HG03095 (cell line): Measurements from ENCODE around the gene ESYT1.
A peak's percentile ranks its signal among the peaks of the same experiment; 100 is the strongest.
"Not testable (repeated sequence)": the region's sequence is repeated elsewhere in the genome, so short reads cannot be mapped to it uniquely, and the experiment has no call there.

Source experiments
- ATAC-seq: cut with Tn5 transposase; IDR thresholded peaks from one replicate; pipeline ENCODE4 v1.9.1; 2021; ENCODE audit warnings: moderate library complexity; ENCODE audit not compliant: unreplicated experiment

ESYT1 gene

GRCh38 chr12:56155256-56155845 is 27.3 kb downstream of the ESYT1 start:
- no peak for ATAC-seq

DNA sequence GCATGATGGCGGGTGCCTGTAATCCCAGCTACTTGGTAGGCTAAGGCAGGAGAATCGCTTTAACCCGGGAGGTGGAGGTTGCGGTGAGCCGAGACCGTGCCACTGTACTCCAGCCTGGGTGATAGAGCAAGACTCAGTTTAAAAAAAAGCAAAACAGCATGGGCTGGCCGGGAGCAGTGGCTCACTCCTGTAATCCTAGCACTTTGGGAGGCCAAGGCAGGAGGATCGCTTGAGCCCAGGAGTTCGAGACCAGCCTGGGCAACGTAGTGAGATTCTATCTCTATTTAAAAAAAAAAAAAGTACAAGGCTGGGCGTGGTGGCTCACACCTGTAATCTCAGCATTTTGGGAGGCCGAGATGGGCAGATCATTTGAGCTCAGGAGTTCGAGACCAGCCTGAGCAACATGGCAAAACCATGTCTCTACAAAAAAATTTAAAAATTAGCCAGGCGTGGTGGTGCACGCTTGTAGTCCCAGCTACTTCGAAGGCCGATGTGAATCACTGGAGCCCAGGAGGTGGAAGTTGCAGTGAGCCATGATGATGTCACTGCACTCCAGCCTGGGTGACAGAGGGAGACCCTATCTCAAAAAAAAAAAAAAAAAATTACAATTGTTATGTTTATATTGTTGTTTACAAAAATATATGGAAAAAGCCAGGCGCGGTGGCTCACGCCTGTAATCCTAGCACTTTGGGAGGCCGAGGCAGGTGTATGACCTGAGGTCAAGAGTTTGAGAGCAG is 28.6 kb downstream of the ESYT1 start:
- not testable (repeated sequence) for ATAC-seq

- ATAC-seq, result peak; percentile 25
Observed at GRCh38 chr12:56157201-56158028, 29.3 kb downstream of the ESYT1 start.

GRCh38 chr12:56158029-56158925 is 30.2 kb downstream of the ESYT1 start, which contains the start of gene MYL6:
Gene MYL6, plus strand, starts transcription at chr12:56158359. Its CDS starts 43 bp downstream, at chr12:56158402.
- peak; percentile 80 for ATAC-seq

- no peak for ATAC-seq
Observed at GRCh38 chr12:56158926-56159461, 30.9 kb downstream of the ESYT1 start.

DNA sequence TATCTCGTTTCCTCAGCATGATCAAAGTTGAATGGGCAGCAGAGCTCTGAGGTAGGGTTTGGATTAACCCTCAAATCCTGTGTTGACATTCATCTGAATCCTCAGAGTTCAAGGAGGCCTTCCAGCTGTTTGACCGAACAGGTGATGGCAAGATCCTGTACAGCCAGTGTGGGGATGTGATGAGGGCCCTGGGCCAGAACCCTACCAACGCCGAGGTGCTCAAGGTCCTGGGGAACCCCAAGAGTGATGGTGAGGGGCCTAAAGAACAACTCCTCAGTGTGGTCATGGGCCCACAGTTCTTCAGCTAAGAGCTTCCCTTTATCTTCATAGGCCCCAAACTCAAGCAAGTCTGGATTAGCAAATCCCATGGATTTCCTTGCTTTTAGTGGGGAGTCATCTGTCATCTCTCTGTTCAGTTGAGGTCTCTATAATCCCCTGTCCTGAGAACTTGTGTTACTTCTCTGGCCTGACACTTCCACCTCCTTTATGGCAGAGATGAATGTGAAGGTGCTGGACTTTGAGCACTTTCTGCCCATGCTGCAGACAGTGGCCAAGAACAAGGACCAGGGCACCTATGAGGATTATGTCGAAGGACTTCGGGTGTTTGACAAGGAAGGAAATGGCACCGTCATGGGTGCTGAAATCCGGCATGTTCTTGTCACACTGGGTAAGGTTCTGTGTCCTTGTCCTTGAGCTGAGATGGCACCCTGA is 31.6 kb downstream of the ESYT1 start:
- no peak for ATAC-seq

DNA sequence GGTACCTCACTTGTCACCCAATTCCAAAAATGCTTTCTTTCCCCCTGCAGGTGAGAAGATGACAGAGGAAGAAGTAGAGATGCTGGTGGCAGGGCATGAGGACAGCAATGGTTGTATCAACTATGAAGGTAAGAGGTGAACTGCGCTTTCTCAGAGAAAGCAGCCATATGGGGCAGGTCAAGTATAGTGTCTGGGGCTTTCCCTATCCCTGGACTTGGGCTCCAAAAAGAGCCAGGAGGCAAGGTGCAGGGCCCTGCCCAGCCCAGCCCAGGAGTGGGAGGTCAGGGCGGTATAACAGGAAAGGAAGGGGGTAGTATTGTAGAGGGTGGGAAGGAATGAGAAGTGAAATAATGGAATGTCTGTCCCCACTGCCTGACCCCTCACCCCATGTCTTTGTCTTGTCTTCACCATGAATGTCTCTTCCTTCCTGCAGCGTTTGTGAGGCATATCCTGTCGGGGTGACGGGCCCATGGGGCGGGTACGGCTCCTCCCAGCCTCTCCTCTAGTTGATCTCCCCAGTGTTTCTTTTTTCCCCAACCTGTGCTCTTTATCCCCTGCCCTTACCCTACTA is 32.2 kb downstream of the ESYT1 start:
- ATAC-seq, result no peak

DNA sequence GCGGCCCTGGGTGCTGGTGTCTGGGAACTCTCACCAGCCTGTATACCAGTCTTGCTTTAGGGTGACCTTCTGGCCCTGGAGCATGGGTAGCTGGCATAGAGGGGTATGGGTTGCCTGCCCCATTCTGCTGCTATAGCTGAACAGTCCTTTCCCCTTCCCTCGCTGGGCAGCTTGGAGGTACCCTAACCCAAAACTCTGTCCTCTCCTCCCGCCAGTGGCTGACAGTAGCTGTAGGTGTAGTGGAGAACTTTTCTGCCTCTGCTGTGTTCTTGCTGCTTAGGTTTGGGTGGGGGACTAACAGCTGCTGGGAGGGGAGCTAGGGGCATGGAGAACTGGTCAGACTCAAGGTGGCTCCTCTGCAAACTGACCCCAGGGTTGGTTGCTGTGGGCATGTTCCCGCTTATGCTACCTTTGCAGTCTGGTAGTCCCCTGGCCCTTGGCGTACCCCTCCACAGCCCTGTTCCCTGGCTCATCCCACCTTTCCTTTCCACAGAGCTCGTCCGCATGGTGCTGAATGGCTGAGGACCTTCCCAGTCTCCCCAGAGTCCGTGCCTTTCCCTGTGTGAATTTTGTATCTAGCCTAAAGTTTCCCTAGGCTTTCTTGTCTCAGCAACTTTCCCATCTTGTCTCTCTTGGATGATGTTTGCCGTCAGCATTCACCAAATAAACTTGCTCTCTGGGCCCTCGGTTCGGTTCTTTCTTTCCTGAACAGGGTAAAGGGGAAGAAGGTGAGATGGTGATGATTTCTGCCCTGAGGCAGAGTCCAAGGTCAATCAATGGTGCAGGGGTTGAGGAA is 33.0 kb downstream of the ESYT1 start:
- ATAC-seq, result no peak

- ATAC-seq, result no peak
Observed at GRCh38 chr12:56161690-56162351, 33.8 kb downstream of the ESYT1 start.

DNA sequence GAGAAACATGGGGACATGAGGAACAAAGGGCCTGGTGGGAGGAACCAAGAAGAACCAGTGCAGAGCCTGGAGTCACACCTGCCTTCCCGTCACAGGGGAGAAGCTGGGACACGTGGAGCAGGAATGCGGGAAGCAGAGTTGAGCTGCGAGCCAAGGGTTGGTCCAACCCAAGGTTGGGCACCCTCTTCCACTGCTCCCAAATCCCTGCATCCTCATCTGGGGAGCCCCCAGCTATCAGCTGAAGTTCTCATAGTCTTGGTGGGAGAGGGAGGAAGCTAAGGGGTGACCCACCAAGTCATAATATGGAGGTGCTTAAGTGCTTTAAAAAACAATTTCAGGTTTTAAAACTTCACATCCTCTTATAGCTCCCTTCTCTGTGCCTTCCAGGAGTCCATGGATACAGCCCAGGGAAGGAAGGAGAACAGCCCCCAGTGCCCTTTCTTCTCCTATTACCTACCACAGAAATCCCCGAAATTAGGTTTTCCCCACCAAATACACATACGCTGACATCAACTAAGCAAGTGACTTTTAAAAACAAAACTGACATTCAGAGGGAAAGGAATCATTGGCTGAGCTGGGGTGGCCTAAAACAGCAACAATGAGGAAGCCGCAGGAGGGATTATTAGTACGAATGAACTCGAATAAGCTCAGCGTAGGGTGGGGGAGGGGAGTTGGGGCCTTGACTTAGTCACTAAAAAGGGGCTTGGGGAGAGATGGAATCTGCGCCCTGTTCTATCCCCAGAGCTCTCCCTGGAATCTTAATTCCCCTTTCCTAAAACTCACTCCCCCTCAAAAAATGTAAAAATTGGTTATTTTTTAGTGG is 34.6 kb downstream of the ESYT1 start:
- ATAC-seq, result no peak

- no peak for ATAC-seq
Observed at GRCh38 chr12:56163533-56164344, 35.7 kb downstream of the ESYT1 start.

GRCh38 chr12:56164345-56164729 is 36.3 kb downstream of the ESYT1 start:
- no peak for ATAC-seq

- ATAC-seq, result no peak
Observed at GRCh38 chr12:56165369-56165768, 37.3 kb downstream of the ESYT1 start.

- no peak for ATAC-seq
Observed at GRCh38 chr12:56169229-56169759, 41.2 kb downstream of the ESYT1 start.

GRCh38 chr12:56172839-56173238 is 44.8 kb downstream of the ESYT1 start:
- ATAC-seq, result no peak

DNA sequence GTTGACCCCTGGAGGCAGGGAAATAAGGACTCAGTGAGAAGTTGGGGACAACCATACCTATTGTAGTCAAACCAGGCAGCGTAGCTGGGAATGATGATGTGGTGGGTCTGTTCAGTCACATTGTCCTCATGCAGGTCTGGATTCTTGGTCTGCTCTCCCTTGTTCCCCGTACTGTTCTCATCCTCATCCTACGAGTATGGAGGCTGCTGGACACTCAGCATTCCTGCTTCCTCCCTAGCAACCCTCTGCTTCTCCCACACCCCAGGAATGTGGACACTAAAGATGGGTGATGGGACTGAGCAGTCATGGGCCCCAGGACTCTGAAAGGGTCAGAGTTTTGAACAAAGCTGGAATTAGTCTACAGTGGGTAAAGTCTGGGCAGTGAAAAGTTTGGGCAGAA is 50.3 kb downstream of the ESYT1 start:
- ATAC-seq, result no peak
